ENCODE data around the gene AKAIN1.

Gene AKAIN1, protein sequence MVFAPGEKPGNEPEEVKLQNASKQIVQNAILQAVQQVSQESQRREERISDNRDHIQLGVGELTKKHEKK

DNA sequence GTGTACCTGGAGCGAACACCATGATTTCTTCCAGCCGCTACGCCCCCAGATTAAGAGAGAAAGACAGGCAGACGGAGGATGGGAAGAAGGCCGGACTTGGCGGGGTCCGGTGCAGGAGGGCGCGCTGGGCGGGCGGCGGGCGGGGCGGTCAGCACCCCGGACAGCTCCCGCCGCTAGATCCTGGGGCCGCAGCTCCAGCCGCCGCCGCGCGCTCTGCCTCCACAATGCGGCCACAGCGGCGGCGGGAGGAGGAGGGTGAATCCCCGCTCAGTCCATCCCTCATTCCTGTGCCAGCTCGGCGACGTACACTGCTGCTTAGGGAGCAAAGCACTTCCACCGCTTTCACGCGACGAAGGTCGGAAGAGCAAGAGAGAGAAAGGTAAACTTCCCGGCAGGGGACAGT, at the start of gene AKAIN1:
AKAIN1 (minus strand) TSS at position 226 of the 403 bp plus-strand sequence; CDS start at position 22, 204 bp downstream.
- intact Hi-C loops (cut with DNase I): no loop called here
- DNase-seq: peak in 9 of 10 donors; percentile 16 to 87 (median 44)

DNA sequence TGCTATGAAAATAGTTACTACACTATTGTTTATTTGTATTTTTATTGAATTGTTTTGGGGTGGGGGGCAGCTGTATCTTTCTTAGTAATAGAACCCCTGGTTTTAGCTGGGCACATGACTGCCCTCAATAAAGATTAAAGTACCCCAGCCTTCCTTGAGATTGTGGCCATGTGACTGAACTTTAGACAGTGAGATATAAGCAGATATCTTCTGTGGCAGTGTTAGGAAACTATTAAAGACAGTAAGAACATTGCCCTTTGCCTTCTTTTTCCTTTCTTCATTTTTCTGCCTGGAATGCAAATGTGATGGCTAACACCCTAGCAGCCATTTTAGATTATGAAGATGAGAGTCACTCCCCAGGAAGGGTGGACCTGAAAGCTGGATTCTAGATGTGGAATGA, 47.9 kb upstream of the AKAIN1 start:
- DNase-seq: no peak
- intact Hi-C loops (cut with DNase I): no loop called here

DNA sequence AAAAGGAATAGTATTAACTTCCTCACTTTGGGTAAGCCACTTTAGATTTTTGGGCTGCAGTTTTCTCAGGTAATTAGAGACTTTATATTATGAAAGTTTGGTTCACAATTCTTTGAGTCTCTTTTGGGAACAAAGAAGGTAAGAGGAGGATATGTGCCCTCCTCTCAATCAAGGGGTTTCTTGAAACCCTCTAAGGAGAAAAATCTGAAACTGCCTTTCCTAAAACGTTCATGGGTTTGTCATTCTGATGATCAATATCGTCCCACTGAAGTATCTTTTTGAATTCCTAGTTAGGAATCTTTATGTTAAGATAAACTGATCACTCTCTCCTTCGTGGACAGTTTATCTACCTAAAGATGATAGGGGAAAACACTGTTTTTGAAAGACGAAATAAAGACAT, 42.4 kb upstream of the AKAIN1 start:
- no peak for DNase-seq
- intact Hi-C loops (cut with DNase I): loop anchor here (5.0 kb wide), 1 partner anchor 183 kb away; no protein-coding TSS in a partner anchor

DNA sequence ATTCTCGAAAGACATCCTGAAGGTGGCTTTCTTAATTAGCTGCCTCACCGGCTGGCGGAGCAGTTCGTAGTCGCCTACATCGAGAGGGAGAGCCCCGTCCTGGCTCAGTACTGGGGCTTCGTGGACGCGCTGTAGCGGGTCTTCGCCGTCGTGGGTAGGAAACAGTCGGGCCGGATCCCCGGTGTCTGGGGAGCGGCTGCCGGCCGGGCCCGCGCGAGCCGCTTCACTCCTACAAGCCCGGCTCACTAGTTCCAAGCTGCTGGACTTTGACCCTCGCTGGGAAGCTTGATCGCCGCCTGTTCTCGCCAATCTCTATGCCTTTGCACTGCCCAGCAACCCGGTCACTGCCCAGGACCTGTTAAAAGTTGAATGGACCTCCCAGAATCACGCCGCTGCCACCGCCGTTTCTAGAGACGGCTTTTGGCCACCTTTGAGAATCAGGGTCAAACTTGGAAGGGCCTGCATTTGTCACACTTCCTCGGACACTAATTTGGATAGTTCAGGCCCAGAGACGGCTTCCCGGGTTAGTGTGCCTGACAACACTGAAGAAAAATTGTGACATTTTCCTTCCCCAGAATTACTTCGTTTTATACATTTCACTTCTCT, 41.4 kb upstream of the AKAIN1 start:
- intact Hi-C loops (cut with DNase I): loop anchor here (5.0 kb wide), 1 partner anchor 184 kb away; no protein-coding TSS in a partner anchor
- peak; percentile 14 to 86 (median 30) for DNase-seq

DNA sequence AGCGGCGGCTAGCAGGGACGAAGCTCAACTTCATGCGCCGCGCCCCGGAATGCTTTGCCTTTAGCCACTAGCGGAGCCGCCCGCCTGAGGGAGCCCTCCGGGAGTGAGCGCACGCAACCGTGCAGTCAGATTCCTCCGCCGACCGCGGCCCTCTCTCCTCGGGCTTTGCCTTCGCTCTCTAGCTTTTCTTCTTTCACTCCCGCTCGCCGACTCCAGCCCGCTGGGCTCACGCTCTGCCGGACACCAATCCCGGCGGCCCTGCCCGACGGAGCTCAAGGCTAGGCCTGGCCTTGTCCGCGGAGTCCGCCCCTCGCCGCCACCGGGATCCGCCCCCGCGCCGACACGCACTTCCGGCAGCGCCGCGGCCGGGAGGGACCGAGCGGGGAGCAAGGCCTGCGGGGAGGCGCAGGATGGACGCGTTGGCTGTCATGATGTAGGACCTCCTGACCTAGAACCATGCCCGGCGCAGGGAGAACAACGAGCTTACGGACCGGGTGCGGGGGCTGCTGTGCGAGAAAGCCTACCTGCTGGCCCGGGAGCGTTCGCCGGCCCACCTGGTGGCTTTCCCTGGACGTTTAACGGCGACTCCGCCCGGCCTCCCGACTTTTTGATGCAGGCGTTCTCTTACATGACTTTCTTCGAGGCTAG, 40.8 kb upstream of the AKAIN1 start:
- intact Hi-C loops (cut with DNase I): loop anchor here (1.0 to 5.0 kb wide), 2 partner anchors 57 to 184 kb away; partner anchors contain the start of gene ZBTB14
- DNase-seq: peak; percentile 81 to 98 (median 88)

DNA sequence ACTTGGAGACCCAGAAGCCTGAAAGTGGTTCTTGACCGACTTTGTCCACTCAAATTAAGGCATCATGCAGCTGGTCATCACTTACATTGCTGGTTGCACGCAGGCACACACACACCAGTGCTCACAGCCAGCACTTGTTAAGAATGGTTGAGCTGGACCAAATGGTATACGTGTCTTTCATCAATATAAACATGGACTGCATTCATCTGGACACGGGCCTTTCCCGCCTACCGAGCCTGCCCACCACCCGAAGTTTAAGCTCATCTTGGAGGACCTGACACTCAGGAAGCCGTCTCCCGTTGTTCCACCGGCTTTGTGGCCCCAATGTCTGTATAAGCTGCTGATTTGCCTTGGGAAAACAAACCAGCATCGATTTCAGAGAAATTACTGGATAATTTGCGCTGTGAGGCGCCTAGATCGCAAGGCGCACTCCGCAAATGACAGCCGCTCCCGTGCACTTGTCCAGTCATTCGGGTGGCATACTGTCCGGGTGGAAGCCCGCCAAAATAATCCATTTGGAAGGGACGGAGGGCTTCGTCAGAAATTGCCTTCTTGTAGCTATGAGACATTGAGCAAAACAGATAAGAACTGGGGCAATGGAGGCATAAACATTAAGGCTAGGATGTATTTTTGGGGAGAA, 40.1 kb upstream of the AKAIN1 start:
- intact Hi-C loops (cut with DNase I): loop anchor here (1.0 to 5.0 kb wide), 2 partner anchors 58 to 185 kb away; partner anchors contain the start of gene ZBTB14
- peak in 3 of 10 donors; percentile 11 to 84 (median 35) for DNase-seq

DNA sequence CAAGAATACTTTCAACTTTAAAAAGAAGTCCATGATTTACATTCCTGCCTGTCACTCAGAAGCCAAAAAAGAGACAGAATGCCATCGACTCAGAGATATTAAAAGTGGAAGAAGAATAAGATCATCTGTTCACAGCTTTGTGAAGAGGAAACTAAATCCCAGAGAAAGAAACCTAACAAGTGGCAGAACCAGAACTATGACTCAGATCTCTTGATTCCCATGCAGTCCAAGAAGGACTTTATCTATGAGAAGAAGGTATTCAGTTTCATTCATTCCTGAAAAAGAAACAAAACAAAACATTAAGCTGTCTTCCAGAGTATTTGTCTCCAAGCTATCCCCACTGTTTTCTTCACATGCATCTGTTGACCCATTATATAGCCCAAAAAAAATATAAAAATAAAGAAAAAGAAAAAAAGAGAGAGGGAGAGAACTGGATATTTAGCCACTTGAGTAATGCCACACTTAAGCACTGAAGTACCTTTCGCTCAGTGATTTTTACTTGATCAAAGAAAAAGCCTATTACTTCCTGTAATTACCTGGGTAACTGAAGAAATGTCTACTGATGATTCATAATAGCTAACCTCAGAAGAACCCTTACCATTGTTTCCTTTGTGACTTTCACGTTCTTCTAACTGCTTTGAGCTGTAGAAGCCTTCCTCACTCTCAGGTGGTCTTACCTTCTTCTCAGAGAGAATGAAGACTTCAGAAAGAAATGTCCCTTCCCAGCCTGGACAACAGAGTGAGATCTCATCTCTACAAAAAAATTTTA, 17.7 kb upstream of the AKAIN1 start:
- intact Hi-C loops (cut with DNase I): no loop called here

DNA sequence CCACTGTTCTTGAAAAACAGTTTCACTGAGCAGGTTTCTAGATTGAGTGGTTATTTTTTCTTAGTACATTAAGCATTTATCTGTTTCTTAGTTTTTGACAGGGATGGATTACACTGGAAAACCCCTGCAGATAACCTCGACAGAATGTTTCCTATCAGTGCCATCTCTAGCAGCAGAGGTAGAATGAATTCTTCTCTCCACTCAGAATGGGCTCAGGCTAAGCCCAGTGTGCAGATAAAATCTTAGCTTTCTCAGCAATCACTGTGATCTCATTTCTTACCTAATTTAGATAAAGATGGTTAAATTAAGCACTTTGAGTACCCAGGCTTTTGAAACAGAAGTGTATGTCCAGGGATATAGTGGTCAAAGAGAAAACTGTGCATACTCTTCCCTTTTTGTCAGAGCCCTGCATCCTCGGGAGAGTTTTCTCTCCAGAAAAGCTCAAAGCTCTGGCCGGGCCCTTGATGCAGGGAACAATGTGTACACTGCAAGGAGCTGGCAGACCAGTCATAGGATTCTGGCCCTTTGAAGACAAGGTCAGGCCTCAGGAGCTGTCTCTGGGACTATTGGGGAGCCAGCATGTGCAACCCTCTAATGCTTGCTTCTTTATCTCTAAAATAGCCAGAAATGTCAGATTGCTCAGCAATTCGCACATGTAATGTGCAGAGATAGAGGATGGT, 10.6 kb upstream of the AKAIN1 start:
- intact Hi-C loops (cut with DNase I): no loop called here
- DNase-seq: no peak

More for the DNA sequence above, 17.7 kb upstream of the AKAIN1 start:
- DNase-seq: no peak

DNA sequence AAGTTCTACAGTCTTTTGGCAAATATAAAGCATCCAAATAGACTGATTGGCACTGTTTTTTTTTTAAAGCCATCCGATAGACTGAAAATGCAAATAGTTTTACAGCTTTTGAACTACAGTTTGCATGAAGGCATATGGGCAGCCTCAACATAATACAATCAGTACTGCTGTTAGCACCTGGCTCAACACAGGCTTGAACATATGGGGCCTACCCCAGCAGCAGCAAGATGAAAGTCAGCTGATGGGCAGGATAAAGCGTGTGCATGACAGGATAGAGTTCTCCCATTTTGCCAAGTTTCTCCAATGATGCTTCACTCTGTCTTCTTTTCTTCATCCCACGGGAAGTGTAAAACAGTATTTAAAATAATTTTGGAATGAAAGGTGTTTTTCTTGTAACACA, 1.3 kb upstream of the AKAIN1 start:
- DNase-seq: no peak
- intact Hi-C loops (cut with DNase I): no loop called here

DNA sequence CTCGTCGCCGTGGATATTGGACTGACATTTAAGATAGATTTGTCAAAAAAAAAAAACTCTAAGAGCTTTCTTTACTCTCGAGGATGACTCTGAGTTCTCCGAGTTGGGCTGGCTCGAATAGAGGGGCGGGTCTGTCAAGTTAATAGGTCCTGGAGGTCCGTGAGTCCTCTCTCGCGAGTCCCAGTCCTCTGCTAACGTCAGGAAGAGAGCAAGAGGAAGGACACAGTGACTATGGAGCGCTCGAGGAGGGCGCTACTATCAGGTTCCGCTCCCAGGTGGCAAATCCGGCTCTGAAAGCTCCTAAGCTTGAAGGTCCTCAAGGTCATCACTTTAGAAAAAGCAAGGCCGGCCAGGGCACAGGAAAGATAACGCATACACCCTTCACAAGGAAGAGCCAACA, 404 bp upstream of the AKAIN1 start:
- DNase-seq: no peak
- intact Hi-C loops (cut with DNase I): no loop called here

DNA sequence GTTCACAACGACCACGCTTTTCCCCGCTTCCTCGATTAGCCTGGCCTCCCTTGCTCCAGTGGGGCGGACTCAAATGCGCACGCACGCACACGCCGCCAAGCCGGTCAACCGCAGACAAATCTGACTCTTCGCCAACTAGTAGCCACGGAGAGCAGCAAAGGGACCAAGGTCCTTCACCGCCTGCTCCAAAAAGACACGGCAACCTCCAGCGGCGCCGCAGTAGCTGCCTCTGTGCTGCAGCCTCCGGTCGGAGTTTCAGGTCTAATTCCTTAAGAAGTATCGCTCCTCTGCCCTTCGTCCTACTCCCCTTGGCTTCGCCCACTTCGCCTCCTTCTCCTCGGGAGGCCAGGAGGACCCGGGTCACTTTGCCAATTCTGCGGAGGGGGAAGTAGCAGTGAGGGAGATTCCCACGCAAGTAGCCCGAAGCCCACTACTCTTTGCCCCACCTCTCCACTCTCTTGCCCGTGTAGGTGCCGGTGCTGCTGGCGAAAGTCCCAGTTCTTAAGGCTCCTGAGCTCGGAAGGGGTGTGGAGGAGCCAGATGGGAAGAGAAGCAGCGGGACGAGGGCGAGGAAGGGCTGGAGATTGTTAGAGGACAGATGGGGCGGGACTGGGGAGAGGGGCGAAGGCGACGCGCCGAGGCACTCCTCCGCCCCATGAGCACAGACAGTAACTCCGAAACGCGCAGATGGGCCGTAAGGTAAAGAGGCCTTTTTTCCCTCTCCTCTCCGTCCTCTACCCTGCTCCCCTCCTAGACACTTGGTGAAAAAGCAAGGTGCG, 615 bp downstream of the AKAIN1 start:
- DNase-seq: peak in 5 of 10 donors; percentile 5 to 76 (median 69)
- intact Hi-C loops (cut with DNase I): no loop called here

DNA sequence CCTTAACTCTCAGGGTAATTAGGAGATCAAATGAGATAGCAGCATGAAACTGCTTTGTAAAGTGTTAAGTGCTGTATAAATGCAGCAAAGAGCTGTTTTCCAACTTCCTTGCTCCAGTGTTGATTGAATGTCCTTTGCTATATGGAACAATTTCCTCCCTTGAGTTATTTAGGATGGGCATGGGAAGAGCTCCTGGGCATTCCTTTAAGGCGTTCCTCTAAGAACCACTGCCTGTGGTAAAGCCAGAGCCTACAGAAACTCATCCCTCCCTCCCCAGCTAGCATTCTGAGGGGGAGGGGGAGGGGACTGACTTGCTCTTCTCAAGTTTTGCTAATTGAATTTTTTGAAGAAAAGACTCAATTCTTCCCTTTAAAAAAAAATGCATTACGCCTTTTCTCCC, 1.4 kb downstream of the AKAIN1 start:
- DNase-seq: no peak
- intact Hi-C loops (cut with DNase I): no loop called here

DNA sequence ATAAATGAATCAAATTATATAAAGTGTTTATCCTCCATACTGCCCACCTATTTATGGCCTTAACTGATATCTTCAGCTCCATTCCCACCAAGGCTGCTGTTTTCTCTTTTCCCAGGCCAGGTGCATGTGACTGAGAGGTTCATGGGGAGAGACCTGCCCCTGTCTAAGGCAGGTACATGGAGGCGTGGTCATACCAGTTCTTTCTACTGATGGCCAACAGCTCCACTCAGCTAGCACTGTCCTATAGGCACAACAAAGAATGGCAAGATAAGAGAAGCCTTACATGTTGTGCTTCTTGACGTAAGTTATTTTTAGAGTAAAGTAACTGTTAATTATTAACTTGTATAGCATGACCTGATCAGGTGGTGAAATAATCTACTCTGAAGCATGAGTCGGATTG, 16.8 kb downstream of the AKAIN1 start:
- DNase-seq: no peak
- intact Hi-C loops (cut with DNase I): no loop called here

DNA sequence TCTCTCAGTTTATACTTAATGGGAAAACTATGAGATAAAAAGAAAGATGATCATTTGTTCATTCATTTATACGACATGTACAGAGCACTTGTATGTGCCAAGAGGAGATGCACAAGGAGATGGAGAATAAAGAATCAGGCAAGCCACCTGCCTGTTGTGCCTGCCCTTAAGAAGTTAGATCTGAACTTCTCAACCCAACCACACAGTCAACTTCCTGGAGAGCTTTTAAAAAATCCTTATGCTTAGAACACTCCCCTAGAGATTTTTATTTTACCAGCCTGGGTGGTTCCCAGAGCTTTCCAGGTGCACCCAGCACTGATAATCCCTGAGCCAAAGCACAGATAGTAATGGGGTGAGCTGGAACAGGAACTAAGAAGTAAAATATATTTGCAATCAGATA, 18.5 kb downstream of the AKAIN1 start:
- DNase-seq: no peak
- intact Hi-C loops (cut with DNase I): no loop called here

DNA sequence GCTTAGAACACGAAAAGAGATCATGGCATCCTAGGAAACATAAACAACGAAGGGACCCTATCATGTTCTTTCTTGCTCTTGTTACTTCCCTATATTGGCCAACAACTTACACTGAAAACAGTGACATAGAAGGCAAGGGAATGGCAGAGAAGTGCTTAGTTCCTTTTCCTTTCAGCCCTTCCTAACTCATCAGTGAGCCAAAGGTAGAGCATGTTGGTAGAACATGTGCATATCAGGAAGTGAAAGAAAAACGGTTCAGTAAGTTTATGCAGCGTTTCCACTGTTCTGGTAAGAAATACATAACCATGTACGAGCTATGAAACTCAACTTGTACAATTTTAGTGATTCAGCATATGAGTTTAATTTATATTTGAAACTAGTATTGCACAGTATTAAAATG, 21.7 kb downstream of the AKAIN1 start:
- intact Hi-C loops (cut with DNase I): no loop called here
- no peak for DNase-seq

DNA sequence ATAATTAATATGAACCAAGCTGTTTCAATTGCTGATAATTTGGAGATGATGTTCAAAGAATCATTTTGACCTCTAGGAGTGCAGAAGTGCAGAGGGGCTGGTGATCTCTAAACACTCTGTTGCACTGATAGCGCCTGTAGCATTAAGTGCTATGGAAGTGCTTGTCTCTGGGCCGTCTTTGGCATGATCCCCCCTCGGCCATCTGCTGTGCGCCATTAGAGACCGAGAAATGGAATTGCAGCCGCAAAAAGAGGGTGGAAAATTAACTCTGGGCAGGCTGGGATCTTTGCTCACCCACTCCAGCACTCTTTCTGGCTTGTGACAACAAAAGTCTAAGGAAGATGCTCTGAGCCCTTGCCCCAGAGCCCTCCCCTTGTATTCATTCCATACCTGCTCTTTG, 23.4 kb downstream of the AKAIN1 start:
- no peak for DNase-seq
- intact Hi-C loops (cut with DNase I): no loop called here

DNA sequence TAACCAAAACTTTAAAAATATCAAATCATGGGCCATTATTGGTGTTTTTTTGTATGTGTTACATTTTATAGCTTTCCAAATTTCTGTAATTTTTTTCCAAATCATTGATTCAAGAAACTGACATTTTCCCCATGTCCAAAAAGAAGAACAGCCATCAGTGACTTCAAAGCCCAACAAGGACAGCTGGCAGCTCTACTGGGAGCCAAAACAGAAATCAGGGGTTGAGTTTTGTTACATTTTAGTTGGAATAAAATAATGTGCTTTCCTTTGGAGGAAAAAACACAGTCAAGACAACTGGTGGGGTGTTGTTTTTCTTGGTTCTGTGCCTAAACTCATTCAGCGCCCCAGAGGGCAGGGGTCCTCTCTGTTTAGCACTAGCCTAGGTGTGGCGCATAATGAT, 23.8 kb downstream of the AKAIN1 start:
- DNase-seq: no peak
- intact Hi-C loops (cut with DNase I): no loop called here

DNA sequence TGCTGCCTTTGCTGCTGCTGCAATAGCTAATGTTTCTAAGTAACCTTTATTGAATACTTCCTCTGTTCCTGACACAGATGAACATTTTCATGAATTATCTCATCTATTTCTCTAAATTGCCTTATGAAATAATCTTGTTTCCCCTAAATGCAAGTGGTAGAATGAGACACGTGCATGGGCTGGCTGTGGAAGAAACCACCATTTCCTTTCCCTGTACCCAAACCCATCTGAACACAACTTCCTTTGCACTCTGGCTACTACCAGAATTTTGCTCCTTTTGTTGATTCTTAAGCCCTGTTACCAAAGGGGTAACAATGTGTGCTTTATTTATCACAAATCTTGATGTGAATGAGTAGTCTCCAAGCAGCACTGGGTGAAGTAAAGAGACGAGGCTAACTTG, 29.2 kb downstream of the AKAIN1 start:
- DNase-seq: no peak
- intact Hi-C loops (cut with DNase I): no loop called here

DNA sequence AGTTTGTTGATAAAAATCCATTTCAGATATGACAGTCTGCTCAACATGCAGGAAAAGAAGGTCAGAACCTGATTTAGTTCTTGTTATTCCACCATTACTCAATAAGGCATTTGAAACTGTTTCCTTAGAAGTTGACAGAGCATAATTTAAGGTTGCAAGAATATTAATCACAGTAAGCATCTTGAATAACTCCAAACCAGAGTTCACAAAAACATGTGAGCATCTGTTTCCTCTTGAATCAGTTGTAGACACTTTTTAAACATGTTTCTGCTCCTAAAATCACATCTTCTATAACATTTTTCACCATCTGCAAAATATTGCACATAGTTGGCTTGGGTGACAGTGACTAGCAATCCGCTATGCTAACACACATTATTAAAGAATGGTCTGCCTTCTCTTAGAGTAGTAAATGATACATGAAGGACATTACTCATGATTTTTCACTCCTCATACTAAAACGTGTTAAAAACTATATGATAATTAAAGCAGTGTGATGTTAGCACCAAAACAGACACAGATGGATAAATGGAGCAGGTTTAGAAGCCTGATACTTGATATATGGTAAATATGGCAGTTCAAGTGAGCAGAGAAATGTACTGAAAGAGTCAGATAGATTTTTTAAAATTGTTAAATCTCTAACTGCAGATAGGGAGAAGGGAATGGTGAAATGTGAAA, 30.3 kb downstream of the AKAIN1 start:
- no peak for DNase-seq
- intact Hi-C loops (cut with DNase I): no loop called here
